ENCODE measurements around the gene PCDHGA1.
A peak's percentile ranks its signal among the peaks of the same experiment; 100 is the strongest.
"Not testable (repeated sequence)": the region's sequence is repeated elsewhere in the genome, so short reads cannot be mapped to it uniquely, and the experiment has no call there.

Gene PCDHGA1

GRCh38 chr5:141412854-141413539 lies 82.7 kb downstream of the PCDHGA1 start, which contains the start of gene PCDHGA10:
PCDHGA10 (plus strand) TSS chr5:141412987; CDS start chr5:141413176, 189 bp downstream.
- peak; percentile 35 for DNase-seq

- DNase-seq, result no peak
These were observed 83.3 kb downstream of the PCDHGA1 start for GRCh38 chr5:141413540-141414069.

GRCh38 chr5:141414548-141415274 lies 84.4 kb downstream of the PCDHGA1 start:
- not testable (repeated sequence) for DNase-seq

GRCh38 chr5:141415275-141415618 lies 84.9 kb downstream of the PCDHGA1 start:
- DNase-seq, result not testable (repeated sequence)

GRCh38 chr5:141417494-141418172 lies 87.3 kb downstream of the PCDHGA1 start, which contains the start of gene PCDHGB7:
PCDHGB7 (plus strand) TSS chr5:141417677; CDS start chr5:141417860, 183 bp downstream.
- DNase-seq, result peak; percentile 15

GRCh38 chr5:141419074-141419880 lies 89.0 kb downstream of the PCDHGA1 start:
- DNase-seq, result no peak

- DNase-seq, result peak; percentile 17
These were observed 90.7 kb downstream of the PCDHGA1 start, which contains the start of gene PCDHGA11 for GRCh38 chr5:141420855-141421488. PCDHGA11 (plus strand) TSS chr5:141421051; CDS start chr5:141421228, 177 bp downstream.

- no peak for DNase-seq
These were observed 91.2 kb downstream of the PCDHGA1 start for GRCh38 chr5:141421489-141421855.

GRCh38 chr5:141422742-141423291 lies 92.5 kb downstream of the PCDHGA1 start:
- no peak for DNase-seq

GRCh38 chr5:141427783-141428426 lies 97.6 kb downstream of the PCDHGA1 start:
- DNase-seq, result no peak

- DNase-seq, result peak; percentile 4
These were observed 100.2 kb downstream of the PCDHGA1 start, which contains the start of gene PCDHGA12 for GRCh38 chr5:141430332-141431113. PCDHGA12 (plus strand) TSS chr5:141430507; CDS start chr5:141430760, 253 bp downstream.

GRCh38 chr5:141431286-141431685 lies 101.0 kb downstream of the PCDHGA1 start:
- no peak for DNase-seq

GRCh38 chr5:141432308-141432707 lies 102.0 kb downstream of the PCDHGA1 start:
- not testable (repeated sequence) for DNase-seq

- not testable (repeated sequence) for DNase-seq
These were observed 102.4 kb downstream of the PCDHGA1 start for GRCh38 chr5:141432726-141433125.

- no peak for DNase-seq
These were observed 103.7 kb downstream of the PCDHGA1 start for GRCh38 chr5:141434006-141434405.

- no peak for DNase-seq
These were observed 106.9 kb downstream of the PCDHGA1 start for GRCh38 chr5:141437221-141437620.

- no peak for DNase-seq
These were observed 109.3 kb downstream of the PCDHGA1 start for GRCh38 chr5:141439411-141440141.

- no peak for DNase-seq
These were observed 110.0 kb downstream of the PCDHGA1 start for GRCh38 chr5:141440341-141440740.

GRCh38 chr5:141441571-141442170 lies 111.4 kb downstream of the PCDHGA1 start:
- DNase-seq, result no peak

Data from NCI-H69 (cell line).